Spleen (tissue), 7 donors: ENCODE data around the gene UBE2E2.

Experiments used
- CTCF ChIP-seq, 11 experiments: fragments of 200-600 bp in 7 of 11; fragments of 450-650 bp in 4 of 11; sonication (generic) in 4 of 11; IDR thresholded peaks in 8 of 11; conservative IDR thresholded peaks in 3 of 11; 1 replicate in 7 of 11; 2 replicates in 4 of 11; pipeline versions ENCODE4 v1.4.0 to v1.8.0; 2016 to 2021; ENCODE audit warnings: antibody characterized with exemption in 11 of 11, inconsistent platforms in 4 of 11, mild to moderate bottlenecking in 1 of 11
- POLR2A ChIP-seq, 3 donors: fragments of 450-650 bp; IDR thresholded peaks; one replicate each; pipeline ENCODE4 v1.5.1; 2017; ENCODE audit warnings: antibody characterized with exemption in 3 of 3, mild to moderate bottlenecking in 1 of 3
- POLR2AphosphoS5 ChIP-seq, 3 donors: sonication (generic); formaldehyde crosslinking; IDR thresholded peaks; one replicate each; pipeline ENCODE4 v1.5.1; 2017; ENCODE audit warnings: antibody characterized with exemption in 3 of 3
- donor health status: DM: no; HTN: no; CAD: no; lungs with moderate emphysema.
- donor health status: DM: no; HTN: no; CAD: no.
- donor health status: DM: no; HTN: no; CAD: no.

DNA sequence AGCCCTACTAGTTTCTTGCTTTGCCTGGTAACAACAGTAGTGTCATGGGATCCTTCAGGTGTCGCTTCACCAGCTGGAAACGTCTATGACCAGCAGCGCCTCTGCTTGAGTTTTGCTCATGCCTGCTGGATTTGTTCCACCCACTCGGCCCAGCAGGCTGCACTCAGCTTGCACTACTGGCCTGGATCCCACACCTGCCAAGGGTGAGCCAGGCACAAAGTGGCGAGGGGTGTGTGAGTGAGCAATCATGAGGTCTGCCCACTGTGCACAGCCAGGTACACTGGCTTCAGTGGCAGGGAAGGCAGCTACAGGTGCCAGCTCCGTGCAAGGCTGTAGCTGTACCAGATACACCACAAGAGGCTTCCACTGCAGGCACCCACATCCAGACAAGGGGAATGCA is 282.8 kb downstream of the UBE2E2 start:
- TF ChIP-seq POLR2A (IDR thresholded peaks at IDR 0.05): no peak
- no peak for TF ChIP-seq CTCF (IDR thresholded peaks at IDR 0.05 in 8 of 11, conservative IDR thresholded peaks at IDR 0.05 in 3 of 11)
- no peak for TF ChIP-seq POLR2AphosphoS5 (IDR thresholded peaks at IDR 0.05)
